Measurements from ENCODE around the gene DNAJB9.

DNAJB9 gene

GRCh38 chr7:108613147-108613948 is 43.7 kb downstream of the DNAJB9 start:
- TF ChIP-seq, protein P1, sequence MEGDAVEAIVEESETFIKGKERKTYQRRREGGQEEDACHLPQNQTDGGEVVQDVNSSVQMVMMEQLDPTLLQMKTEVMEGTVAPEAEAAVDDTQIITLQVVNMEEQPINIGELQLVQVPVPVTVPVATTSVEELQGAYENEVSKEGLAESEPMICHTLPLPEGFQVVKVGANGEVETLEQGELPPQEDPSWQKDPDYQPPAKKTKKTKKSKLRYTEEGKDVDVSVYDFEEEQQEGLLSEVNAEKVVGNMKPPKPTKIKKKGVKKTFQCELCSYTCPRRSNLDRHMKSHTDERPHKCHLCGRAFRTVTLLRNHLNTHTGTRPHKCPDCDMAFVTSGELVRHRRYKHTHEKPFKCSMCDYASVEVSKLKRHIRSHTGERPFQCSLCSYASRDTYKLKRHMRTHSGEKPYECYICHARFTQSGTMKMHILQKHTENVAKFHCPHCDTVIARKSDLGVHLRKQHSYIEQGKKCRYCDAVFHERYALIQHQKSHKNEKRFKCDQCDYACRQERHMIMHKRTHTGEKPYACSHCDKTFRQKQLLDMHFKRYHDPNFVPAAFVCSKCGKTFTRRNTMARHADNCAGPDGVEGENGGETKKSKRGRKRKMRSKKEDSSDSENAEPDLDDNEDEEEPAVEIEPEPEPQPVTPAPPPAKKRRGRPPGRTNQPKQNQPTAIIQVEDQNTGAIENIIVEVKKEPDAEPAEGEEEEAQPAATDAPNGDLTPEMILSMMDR (IDR thresholded peaks at IDR 0.05; ENCODE audit: poor library complexity, severe bottlenecking), result peak; percentile 86
- ATAC-seq (ENCODE audit: low read depth), result peak; percentile 45; the same call in 1 of the 3 replicates
- no peak overlapping the region for H3K27ac ChIP-seq (ENCODE audit: poor library complexity, severe bottlenecking)
- H3K9me3 ChIP-seq (ENCODE audit: severe bottlenecking), result no peaks in the 10 kb centered on the region
- no peaks in the 10 kb centered on the region for H3K27me3 ChIP-seq (ENCODE audit: insufficient read depth, poor library complexity, severe bottlenecking)
- no peaks in the 10 kb centered on the region for H3K4me1 ChIP-seq (ENCODE audit: insufficient read depth, poor library complexity, severe bottlenecking)
- DNase-seq (ENCODE audit: low spot score), result no peak
- no peak overlapping the region for H3K4me3 ChIP-seq (ENCODE audit: severe bottlenecking)
- H3K36me3 ChIP-seq (ENCODE audit: low read depth), result no peaks in the 10 kb centered on the region

DNA sequence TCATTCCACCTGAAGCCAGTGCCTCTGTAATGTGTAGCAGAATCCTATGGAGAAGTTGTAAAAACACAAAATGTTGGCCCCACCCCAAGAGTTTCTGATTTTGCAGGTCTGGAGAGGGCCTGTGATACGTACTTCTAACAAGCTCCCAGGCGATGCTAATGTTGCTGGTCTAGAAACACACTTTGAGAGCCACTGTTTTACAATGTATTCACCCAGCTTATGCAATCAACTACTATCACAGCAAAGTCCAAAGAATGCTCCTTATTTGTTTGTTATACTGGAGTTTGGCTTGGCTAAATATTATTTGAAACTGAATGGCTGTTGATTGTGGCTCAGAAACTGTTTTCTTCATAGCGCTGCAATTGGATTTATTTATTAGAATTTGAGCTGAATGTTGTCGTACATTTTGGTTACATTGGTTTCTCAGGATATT is 44.3 kb downstream of the DNAJB9 start:
- no peak for ATAC-seq (ENCODE audit: low read depth)
- Histone ChIP-seq H3K27ac (ENCODE audit: poor library complexity, severe bottlenecking) (no peak overlapping the region), H3K36me3 (ENCODE audit: low read depth) (no peaks in the 10 kb centered on the region), H3K9me3 (ENCODE audit: severe bottlenecking) (no peaks in the 10 kb centered on the region), H3K4me3 (ENCODE audit: severe bottlenecking) (no peak overlapping the region), H3K4me1 (ENCODE audit: insufficient read depth, poor library complexity, severe bottlenecking) (no peaks in the 10 kb centered on the region), H3K27me3 (ENCODE audit: insufficient read depth, poor library complexity, severe bottlenecking) (no peaks in the 10 kb centered on the region)
- no peak for DNase-seq (ENCODE audit: low spot score)
- TF ChIP-seq, protein P1 (IDR thresholded peaks at IDR 0.05; ENCODE audit: poor library complexity, severe bottlenecking), result no peak

GRCh38 chr7:108614896-108615295 is 45.2 kb downstream of the DNAJB9 start:
- TF ChIP-seq, protein P1 (IDR thresholded peaks at IDR 0.05; ENCODE audit: poor library complexity, severe bottlenecking), result no peak
- Histone ChIP-seq H3K27me3 (ENCODE audit: insufficient read depth, poor library complexity, severe bottlenecking) (no peaks in the 10 kb centered on the region), H3K4me1 (ENCODE audit: insufficient read depth, poor library complexity, severe bottlenecking) (no peaks in the 10 kb centered on the region), H3K9me3 (ENCODE audit: severe bottlenecking) (no peaks in the 10 kb centered on the region), H3K36me3 (ENCODE audit: low read depth) (no peaks in the 10 kb centered on the region), H3K4me3 (ENCODE audit: severe bottlenecking) (no peak overlapping the region), H3K27ac (ENCODE audit: poor library complexity, severe bottlenecking) (no peak overlapping the region)
- no peak for DNase-seq (ENCODE audit: low spot score)
- no peak for ATAC-seq (ENCODE audit: low read depth)

DNA sequence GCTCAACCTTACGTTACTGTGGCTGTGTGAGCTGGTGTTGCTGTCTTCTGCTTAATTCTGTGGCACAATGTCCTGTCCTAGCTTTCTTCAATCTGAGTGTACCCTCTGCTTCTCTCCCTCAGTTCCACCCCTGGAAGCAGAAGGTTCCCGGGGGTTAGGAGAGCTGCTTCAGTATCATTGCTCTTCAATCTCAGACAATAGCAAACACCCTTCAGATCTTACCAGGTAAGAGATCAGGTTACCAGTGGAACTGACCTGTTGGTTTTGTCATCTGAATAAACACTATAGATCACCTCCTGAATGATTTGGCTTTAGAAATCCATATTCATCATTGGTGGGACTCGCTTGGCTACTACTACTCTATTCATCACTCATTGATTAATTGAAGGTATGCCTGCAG is 48.4 kb downstream of the DNAJB9 start:
- Histone ChIP-seq H3K4me1 (ENCODE audit: insufficient read depth, poor library complexity, severe bottlenecking) (no peaks in the 10 kb centered on the region), H3K9me3 (ENCODE audit: severe bottlenecking) (no peaks in the 10 kb centered on the region), H3K27me3 (ENCODE audit: insufficient read depth, poor library complexity, severe bottlenecking) (no peaks in the 10 kb centered on the region), H3K27ac (ENCODE audit: poor library complexity, severe bottlenecking) (no peak overlapping the region), H3K36me3 (ENCODE audit: low read depth) (no peaks in the 10 kb centered on the region), H3K4me3 (ENCODE audit: severe bottlenecking) (no peak overlapping the region)
- no peak for ATAC-seq (ENCODE audit: low read depth)
- no peak for DNase-seq (ENCODE audit: low spot score)
- TF ChIP-seq, protein P1 (IDR thresholded peaks at IDR 0.05; ENCODE audit: poor library complexity, severe bottlenecking), result no peak

GRCh38 chr7:108623220-108623619 is 53.5 kb downstream of the DNAJB9 start:
- Histone ChIP-seq H3K9me3 (ENCODE audit: severe bottlenecking) (no peaks in the 10 kb centered on the region), H3K27ac (ENCODE audit: poor library complexity, severe bottlenecking) (no peak overlapping the region), H3K4me1 (ENCODE audit: insufficient read depth, poor library complexity, severe bottlenecking) (no peaks in the 10 kb centered on the region), H3K36me3 (ENCODE audit: low read depth) (no peaks in the 10 kb centered on the region), H3K27me3 (ENCODE audit: insufficient read depth, poor library complexity, severe bottlenecking) (no peaks in the 10 kb centered on the region), H3K4me3 (ENCODE audit: severe bottlenecking) (no peak overlapping the region)
- no peak for DNase-seq (ENCODE audit: low spot score)
- TF ChIP-seq, protein P1 (IDR thresholded peaks at IDR 0.05; ENCODE audit: poor library complexity, severe bottlenecking), result no peak
- no peak for ATAC-seq (ENCODE audit: low read depth)

Data from RWPE2 (cell line).